ENCODE measurements around the gene KDR.
A peak's percentile ranks its signal among the peaks of the same experiment; 100 is the strongest.

The KDR gene

DNA sequence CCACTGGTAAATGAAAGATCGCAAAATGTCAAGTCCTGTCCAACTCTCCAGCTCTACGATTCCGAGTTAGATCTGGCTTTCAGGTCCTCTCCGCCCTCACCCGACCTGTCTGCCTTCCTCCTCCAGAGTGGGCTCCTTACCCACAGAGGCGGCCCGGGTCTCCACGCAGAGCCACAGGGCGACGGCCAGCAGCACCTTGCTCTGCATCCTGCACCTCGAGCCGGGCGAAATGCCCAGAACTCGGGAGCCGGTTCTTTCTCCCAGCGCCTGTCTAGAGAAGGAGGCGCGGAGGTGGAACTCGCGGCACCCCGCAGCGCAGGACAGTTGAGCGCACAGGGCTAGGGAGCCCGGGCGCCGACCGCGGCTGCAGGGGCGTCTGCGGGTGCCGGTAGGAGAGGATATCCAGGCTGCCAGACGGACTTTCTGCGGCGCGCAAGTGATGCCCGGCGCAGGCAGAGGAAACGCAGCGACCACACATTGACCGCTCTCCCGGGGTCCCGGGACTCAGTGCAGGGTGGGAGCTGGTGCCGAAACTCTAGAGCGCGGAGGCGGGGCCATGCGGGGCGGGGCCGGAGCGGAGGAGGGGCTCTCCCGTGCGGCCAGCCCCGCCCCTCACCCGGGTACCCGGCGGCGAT, at the start of gene KDR:
Gene KDR, minus strand, starts transcription at position 509 of the 635 bp plus-strand sequence. Its CDS starts 302 bp downstream, at position 207.
- peak; percentile 24 to 51 for DNase-seq

GRCh38 chr4:55173580-55173979, 48.2 kb upstream of the KDR start:
- DNase-seq = no peak

DNA sequence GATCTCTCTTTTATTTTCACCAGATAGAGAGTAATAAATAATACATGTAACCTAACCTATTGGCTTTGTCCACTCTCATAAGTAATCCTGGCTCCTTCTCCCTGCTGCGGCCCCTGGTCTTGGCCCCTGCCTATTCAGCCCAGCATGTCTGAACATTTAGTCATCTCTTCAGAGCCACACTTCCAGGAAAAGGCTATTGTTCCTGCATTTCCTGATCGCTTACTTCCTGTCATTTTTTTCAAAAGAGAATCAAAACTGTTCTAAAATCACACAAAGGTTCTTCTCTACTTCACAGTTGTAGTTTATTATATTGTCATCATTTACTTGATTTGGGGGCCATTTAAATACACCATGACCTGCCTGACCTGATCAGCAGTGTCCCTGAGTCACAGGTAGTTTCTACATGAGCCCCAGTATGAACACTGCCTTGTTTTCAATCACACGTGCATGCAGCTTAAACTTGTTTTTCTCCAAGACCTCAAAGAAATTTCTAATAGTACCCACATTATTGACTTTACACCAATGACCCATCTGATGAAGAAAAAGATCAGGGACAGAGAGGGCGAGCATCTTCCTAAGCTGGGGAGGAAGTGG, 47.4 kb upstream of the KDR start:
- no peak for DNase-seq

DNA sequence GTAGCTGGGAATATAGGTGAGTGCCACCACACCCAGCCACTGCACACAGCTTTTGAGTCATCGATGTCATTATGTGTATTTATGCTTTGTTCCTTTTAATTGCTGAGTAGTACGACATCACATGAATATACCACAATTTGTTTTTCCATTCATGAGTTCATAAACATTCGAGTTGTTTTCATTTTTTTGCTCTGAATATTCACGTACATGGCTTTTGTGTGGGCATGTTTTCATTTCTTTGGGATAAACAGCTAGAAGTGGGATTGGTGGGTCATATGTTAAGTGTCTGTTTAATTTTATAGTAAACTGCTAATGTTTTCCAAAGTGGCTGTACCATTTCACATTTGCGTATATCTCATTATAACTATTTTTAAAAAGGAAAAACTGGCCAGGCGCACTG, 45.1 kb upstream of the KDR start:
- no peak for DNase-seq

GRCh38 chr4:55169352-55169961, 44.1 kb upstream of the KDR start:
- DNase-seq = no peak

- DNase-seq = no peak
Observed at GRCh38 chr4:55162396-55162795, 37.0 kb upstream of the KDR start.

DNA sequence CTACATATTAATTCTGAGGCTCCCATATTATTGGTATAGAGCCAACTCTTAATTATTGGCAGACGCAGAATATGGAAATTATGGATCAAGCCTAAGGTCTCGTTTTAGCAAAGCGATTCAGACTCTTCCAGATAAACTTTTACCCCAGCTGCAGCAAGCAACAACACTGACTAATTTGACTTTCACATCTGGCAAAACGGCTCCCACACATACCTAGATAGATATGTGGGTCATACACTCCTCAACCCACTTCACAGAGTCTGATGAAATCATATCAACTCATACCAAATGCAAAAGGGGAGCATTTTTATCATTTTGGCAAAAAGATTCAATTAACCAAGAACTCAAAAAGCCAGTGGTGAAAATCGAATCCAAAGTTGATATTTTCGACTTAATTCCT, 36.3 kb upstream of the KDR start:
- no peak for DNase-seq

DNA sequence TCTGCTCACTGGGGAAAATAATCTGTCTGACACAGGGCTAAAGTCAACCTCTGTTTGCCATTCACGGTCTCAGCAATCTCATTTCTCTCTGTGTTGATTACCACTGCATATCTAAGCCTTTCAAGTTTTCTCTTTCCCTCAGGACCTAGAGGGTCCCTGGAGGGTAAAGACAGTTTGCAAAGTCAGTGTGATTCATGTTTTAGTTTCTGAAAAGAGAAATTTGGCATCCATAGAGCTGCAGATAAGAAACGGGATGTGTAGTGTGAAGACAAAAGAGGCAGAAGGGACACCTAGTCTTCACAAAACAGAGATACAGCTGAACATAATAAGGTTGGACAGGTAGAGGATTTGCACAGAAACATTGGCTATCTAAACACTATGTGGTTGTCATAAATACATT, 34.5 kb upstream of the KDR start:
- DNase-seq = no peak

GRCh38 chr4:55158957-55159356, 33.6 kb upstream of the KDR start:
- no peak for DNase-seq

- DNase-seq = no peak
Observed at GRCh38 chr4:55157559-55158277, 32.3 kb upstream of the KDR start.

DNA sequence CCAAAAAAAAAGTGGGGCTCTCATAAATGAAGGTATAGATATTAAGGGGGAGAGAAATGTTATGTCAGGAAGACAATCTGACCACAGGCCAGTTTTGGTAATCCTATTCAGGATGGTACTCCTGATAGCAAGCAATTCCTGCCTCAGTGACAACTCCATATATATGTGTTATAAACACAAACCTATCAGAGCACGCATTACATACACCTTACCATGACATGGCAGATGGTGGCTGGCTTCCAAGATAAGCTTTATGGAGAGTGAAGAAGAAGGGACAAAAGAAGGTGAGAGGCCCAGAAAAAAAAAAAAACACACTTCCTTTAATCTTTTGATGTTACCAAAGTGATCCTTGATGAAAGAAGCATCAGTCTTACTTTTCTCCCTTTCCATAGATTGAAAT, 29.5 kb upstream of the KDR start:
- no peak for DNase-seq

DNA sequence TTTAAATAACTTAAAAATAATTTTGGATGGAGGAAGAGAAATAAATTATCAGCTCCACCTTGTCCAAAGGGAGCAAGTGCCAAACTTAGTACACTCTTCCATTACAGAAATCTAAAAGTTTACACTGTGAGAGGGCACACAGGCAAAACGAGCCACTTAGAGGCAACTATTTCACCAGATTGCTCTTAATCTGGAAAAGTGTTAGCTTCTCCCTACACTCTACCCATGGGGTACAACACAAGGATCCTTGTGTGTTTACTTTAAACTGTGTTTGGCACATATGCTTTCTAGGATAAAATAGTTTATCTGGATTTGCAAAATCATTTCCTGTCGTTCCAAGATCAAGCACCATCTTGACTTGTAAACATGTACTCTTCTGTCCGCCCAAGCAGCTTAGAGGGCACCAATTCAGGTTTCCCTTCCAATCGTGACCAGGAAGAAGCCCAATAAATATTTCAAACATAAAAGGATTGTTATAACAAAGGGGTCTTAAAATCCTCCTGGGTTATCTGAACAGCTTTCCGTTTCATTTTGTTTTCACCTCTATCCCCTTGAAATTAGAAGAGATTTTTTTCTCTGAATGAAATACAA, 29.0 kb upstream of the KDR start:
- DNase-seq = no peak

DNA sequence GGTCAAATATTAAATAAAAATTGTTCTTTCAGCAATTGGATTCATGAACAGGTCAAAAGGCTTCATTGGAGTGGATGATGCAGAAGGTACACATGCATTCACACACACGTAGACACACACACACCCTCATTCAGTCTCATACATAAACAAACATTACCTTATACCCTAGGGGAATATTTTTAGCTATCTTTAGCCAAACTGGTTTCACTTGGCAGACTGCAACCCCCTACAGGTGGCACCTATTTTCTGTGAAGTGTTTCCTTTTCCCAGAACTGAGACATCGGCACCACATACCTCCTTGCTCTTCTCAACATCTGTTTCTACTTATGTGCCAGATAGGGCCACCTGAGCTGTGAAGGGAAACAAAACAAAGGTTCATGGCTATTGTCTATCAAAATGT, 18.5 kb upstream of the KDR start:
- DNase-seq = peak in 1 of 2 experiments; percentile 29

- DNase-seq = no peak
Observed at GRCh38 chr4:55138367-55138766, 13.0 kb upstream of the KDR start.

DNA sequence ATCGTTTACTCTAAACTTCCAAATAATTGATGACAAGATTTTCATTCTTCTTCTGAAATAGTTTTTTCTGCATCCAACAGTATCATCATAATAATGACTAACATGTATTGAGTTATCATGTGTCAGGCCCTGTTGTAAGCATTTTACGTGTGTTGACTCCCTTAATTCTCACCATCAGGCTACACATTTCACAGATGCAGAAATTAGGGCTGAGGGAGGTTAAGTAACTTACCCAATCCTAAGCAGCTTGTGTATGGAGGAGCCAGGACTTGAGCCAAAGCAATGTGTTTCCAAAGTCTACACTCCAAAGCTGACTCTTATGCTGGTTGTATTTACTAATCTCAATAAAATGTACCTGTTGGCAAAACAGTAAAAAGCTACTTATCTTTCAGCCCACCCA, 11.2 kb upstream of the KDR start:
- no peak for DNase-seq

DNA sequence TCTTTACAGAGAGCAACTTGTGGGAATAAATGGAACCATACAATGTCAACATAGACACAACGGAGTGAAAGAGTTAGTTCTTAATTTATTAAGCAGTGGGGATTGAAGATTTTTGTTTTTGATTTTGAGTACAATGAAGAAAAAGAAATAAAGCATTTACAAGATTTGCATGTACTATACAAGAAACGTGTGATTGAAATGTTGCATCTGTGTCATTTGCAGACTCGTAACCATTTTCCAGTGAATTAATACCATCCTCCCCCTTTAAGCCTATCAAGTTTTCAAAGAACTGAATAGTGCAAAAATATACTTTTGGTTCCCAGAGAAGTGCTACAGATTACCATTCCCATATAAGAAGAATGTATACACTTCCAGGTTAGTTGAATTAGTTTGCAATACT, 8.6 kb upstream of the KDR start:
- DNase-seq = no peak

- no peak for DNase-seq
Observed at GRCh38 chr4:55132775-55133174, 7.4 kb upstream of the KDR start.

DNA sequence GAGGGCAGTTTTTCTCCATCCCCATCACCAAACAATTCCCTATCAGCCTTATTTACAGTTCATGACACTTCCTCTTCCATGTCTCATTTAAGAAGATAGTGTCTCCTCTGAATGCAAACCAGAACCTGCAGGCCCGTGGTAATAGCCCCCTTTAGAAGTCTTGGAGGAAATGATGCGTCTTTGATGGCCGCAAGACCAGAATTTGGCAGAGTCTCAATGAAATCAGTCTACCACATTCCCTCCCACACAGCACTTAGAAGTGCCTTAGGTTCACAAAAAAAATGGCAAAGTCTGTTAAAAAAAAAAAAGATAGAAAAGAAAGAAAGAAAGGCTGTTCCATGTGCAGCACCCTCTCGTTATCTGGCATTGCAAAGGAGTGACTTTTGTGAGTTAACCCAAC, 2.1 kb upstream of the KDR start:
- DNase-seq = no peak

GRCh38 chr4:55127053-55127452, 1.7 kb upstream of the KDR start:
- DNase-seq = no peak

GRCh38 chr4:55125763-55126541, 557 bp upstream of the KDR start:
- DNase-seq = no peak

DNA sequence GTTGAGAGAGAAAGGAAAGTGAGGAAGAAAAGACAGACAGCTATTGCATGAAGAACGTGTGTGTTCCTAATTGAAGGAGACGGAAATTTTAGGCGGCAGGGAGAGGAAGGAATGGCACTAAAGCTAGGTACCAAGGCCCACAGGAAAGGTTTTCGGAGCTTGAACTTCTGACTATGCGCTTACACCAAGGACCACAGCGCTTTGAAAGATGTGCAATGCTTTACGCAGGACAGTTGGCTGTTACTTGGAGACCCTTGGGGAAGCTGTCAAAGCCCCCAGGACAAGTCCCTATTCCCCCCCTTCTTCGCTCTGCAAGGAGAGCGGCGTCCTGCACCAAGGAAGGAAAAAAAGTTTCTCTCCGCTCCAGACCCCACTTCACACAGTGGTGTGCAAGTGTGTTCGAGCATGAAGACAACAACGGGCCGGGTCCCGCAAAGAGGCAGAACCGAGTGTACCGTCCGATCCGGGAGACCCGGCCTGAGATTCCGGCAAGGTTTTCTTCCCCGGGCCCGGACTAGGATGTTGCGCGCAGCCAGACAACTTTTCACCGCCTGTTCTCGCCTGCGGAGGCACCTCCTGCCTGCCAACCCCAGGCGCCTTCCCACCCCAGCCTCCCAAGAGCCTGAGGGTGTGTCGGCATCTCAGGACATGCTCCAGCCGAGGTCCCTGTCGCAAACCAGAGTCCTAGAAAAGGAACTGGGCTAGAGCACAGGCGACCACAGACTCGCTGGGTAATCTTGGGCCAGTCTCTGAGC, 896 bp downstream of the KDR start:
- DNase-seq = no peak

GRCh38 chr4:55123791-55124190, 1.6 kb downstream of the KDR start:
- DNase-seq = no peak
